Mucosa of descending colon (tissue), 3 donors: Measurements from ENCODE around the gene MYL7. TPM values are rescaled to one million over a fixed set of nuclear protein-coding genes. Genes with fewer than 3 reads are reported as not detected.

ENCODE experiments used
- ATAC-seq: fragments of 200-7000 bp; cut with Tn5 transposase; one replicate; pipeline ENCODE4 v1.9.1; 2020; ENCODE audit warnings: mild to moderate bottlenecking, moderate library complexity
- DNase-seq, 3 donors: peaks; one replicate each; pipeline ENCODE4 v3.0.0-alpha.2; 2020
- H3K36me3 ChIP-seq: fragments of 200-600 bp; one replicate; pipeline ENCODE4 v1.8.0; 2021; ENCODE audit warnings: low read depth, mild to moderate bottlenecking
- H3K4me1 ChIP-seq: fragments of 200-600 bp; one replicate; pipeline ENCODE4 v1.8.0; 2021; ENCODE audit warnings: low read depth, mild to moderate bottlenecking
- H3K4me3 ChIP-seq: fragments of 200-600 bp; one replicate; pipeline ENCODE4 v1.8.0; 2021; ENCODE audit warnings: mild to moderate bottlenecking
- H3K9me3 ChIP-seq: fragments of 200-600 bp; one replicate; pipeline ENCODE4 v1.8.0; 2021; ENCODE audit warnings: mild to moderate bottlenecking
- intact Hi-C, 2 donors: fragments of 100-400 bp; cut with DNase I in 1 of 2; cut with micrococcal nuclease in 1 of 2; formaldehyde crosslinking; loops; one replicate each; pipeline versions ENCODE4 v1.11.0 to v1.11.1; 2022; cut with DNase I, micrococcal nuclease
- total RNA-seq, 3 donors: library from RNA; stranded (reverse); fragmentation: NEBNext Ultra II Directional in 2 of 3; extraction: Animal tissue kit (Norgen Biotek cat#: 25700) in 2 of 3; gene quantifications; one replicate each; pipeline versions ENCODE4 v1.2.1 to v1.2.4, GENCODE V29; 2021 to 2023
- TF ChIP-seq, protein P1 (sequence below): fragments of 200-600 bp; IDR thresholded peaks from one replicate; pipeline ENCODE4 v1.8.0; 2022; ENCODE audit warnings: antibody characterized with exemption, mild to moderate bottlenecking
- donor health status: DM: no; HTN: no; CAD: no; lungs with moderate emphysema.
- donor health status: DM: no; HTN: no; CAD: no.
- donor health status: DM: no; HTN: yes; CAD: no.

The MYL7 gene
- total RNA-seq, 3 donors from 2014 or later: 2.0 TPM; not detected in 2

DNA sequence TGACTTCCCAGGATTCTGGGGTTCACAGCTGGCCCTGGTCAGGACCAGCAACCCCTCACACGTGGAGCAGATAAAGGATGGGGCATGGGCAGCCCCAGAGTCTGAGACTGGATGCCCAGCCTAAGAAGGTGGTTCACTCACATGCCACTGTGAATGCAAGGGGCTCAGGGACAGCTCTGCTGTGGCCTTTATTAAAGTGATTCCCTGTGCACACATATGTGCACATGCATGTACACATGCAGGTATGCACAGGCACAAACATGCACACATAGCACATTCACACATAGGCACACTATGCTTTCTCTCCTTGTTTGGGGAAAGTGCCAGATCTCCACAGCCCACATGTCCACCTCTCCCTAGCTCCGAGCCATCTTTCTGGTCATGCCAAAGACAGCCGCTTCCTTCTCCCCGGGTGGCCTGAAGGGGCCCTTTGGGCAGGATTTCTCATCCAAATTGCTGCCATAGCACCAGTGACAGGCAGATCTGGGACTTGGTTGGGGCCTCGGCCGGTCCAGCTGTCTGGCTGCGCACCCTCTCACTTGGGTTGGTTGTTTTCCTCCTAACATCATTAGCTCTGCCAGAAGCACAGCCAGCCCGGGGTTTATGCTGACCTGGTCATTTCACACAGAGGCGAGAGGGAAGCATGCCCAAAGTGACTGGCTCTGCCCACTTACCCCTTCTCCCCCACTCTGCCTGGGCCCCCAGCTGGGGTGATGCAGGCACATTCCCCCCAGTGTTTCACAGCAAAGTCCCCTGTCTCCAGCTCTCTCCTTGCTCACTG is 46.7 kb upstream of the MYL7 start:
- ATAC-seq (no peak), DNase-seq (no peak)
- H3K4me1 ChIP-seq: no peaks in the 10 kb centered on the region
- intact Hi-C loops: no loop called here
- H3K4me3 ChIP-seq: no peak overlapping the region
- TF ChIP-seq, protein P1, sequence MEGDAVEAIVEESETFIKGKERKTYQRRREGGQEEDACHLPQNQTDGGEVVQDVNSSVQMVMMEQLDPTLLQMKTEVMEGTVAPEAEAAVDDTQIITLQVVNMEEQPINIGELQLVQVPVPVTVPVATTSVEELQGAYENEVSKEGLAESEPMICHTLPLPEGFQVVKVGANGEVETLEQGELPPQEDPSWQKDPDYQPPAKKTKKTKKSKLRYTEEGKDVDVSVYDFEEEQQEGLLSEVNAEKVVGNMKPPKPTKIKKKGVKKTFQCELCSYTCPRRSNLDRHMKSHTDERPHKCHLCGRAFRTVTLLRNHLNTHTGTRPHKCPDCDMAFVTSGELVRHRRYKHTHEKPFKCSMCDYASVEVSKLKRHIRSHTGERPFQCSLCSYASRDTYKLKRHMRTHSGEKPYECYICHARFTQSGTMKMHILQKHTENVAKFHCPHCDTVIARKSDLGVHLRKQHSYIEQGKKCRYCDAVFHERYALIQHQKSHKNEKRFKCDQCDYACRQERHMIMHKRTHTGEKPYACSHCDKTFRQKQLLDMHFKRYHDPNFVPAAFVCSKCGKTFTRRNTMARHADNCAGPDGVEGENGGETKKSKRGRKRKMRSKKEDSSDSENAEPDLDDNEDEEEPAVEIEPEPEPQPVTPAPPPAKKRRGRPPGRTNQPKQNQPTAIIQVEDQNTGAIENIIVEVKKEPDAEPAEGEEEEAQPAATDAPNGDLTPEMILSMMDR: no peak
- H3K36me3 ChIP-seq: no peaks in the 10 kb centered on the region
- H3K9me3 ChIP-seq: peaks cover 3% of the 10 kb centered on the region

DNA sequence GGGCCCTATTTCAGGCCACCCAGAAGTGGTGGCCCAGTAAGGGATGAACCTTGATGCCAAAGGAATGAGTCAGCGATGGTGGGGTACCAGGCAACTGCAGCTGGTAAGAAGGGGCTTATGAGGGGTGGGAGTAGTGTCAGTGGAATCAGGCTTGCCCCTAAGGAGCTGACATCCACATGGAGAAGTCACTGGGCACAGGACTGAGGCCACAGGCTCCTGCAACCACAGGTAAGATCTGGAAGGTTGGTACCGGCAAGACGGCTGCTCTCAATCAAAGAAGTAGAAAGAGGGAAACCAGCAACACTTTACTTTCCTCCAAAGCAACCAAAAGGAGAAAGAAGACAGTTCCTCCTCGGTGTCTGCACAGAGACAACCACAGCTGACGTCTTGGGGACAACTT is 45.6 kb upstream of the MYL7 start:
- intact Hi-C loops: no loop called here
- H3K36me3 ChIP-seq: no peaks in the 10 kb centered on the region
- no peak overlapping the region for H3K4me3 ChIP-seq
- DNase-seq (no peak), ATAC-seq (no peak)
- peaks cover 6% of the 10 kb centered on the region for H3K9me3 ChIP-seq
- TF ChIP-seq, protein P1: no peak
- H3K4me1 ChIP-seq: no peaks in the 10 kb centered on the region

DNA sequence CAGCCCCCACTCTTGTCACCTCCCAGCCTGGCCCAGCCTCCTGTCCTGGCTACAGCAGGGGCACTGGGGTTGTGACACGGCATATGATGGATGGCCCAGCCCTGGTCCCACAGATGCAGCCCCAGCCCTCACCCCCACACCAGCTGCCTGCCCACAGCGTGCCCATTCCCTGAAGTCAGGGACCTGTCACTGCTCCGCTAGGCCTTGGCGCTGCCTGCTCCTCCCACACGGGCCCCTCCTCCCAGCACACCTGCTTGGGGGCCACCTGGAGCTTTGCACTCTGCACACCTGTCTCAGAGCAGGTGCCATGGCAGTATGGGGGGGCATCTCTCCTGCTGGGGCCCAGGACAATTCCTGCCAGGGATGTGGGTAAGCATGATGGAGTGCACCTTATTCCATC is 44.6 kb upstream of the MYL7 start:
- Histone ChIP-seq H3K36me3 (no peaks in the 10 kb centered on the region), H3K4me3 (no peak overlapping the region), H3K9me3 (peaks cover 6% of the 10 kb centered on the region), H3K4me1 (no peaks in the 10 kb centered on the region)
- DNase-seq: no peak
- TF ChIP-seq, protein P1: no peak
- intact Hi-C loops: no loop called here
- no peak for ATAC-seq

DNA sequence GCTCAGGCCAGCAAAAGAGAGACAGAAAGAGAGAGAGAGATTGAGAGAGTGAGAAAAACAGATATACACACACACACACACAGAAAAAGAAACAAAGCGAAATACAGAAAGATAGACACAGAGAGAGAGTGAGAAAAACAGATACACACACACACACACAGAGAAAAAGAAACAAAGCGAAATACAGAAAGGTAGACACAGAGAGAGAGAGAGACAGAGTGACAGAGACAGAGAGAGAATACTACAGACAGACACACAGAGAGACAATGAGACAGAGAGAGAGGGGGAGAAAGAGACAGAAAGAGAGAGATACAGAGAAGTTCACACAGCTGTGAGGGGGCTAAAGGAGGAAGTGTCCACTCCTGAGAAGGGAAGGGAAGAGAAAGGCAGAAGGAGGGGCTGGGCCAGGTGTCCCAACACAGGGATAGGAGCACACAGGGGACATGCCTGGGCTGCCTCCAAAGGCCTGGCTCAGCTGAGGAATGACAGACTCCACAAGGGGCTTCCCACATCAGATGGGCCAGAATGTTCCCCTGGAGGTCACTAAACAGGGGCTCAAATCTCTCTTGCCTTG is 43.8 kb upstream of the MYL7 start:
- intact Hi-C loops: no loop called here
- Histone ChIP-seq H3K9me3 (peaks cover 6% of the 10 kb centered on the region), H3K4me1 (no peaks in the 10 kb centered on the region), H3K4me3 (no peak overlapping the region), H3K36me3 (no peaks in the 10 kb centered on the region)
- TF ChIP-seq, protein P1: no peak
- no peak for DNase-seq
- no peak for ATAC-seq

DNA sequence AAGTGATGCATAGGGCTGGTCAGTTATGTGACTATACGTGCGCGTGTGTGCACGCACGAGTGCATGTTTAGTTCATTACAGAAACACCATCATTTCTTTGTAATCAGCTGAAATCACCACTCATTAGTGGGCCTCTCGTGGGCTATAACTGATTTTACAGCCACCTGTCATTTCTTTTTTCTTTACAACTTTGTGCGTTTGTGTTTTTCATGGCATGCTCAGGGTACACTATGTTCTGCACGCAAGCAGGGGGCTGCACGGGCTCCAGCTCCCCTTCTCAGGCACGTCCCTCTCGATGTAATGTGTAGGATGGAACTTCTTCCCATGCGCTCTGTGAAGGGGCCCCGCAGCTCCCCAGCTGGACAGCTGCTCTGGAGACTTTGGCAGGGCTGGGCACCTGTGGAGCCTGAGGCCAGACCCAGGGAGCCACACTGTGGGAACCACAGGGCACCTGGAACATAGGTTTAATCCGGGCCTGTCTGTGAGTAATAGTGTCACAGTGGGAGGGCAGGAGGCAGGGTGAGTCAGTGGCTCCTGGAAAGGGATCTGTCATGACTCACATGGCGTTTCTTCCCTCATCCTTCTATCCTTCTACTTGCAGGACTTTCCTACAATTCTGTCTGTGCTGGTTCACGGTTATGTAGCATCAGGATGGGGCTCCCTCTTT is 43.2 kb upstream of the MYL7 start:
- TF ChIP-seq, protein P1: no peak
- Histone ChIP-seq H3K36me3 (no peaks in the 10 kb centered on the region), H3K4me1 (no peaks in the 10 kb centered on the region), H3K4me3 (no peak overlapping the region), H3K9me3 (peaks cover 6% of the 10 kb centered on the region)
- no peak for DNase-seq
- ATAC-seq: no peak
- intact Hi-C loops: no loop called here
